Stimulated activated CD4-positive, alpha-beta T cell treated with anti-CD3 and anti-CD28 coated beads, Interleukin-1b, Interleukin-23, amount 100 ng/mL, for 24 hours (primary cell): ENCODE data around the gene EIF1.
A peak's percentile ranks its signal among the peaks of the same experiment; 100 is the strongest.
"Not testable (repeated sequence)": the region's sequence is repeated elsewhere in the genome, so short reads cannot be mapped to it uniquely, and the experiment has no call there.

ENCODE experiments used
- DNase-seq, 4 experiments: peaks; one replicate each; pipeline ENCODE4 v3.0.0-alpha.2; 2020; ENCODE audit warnings: low read depth in 4 of 4, low spot score in 1 of 4

EIF1 gene

DNA sequence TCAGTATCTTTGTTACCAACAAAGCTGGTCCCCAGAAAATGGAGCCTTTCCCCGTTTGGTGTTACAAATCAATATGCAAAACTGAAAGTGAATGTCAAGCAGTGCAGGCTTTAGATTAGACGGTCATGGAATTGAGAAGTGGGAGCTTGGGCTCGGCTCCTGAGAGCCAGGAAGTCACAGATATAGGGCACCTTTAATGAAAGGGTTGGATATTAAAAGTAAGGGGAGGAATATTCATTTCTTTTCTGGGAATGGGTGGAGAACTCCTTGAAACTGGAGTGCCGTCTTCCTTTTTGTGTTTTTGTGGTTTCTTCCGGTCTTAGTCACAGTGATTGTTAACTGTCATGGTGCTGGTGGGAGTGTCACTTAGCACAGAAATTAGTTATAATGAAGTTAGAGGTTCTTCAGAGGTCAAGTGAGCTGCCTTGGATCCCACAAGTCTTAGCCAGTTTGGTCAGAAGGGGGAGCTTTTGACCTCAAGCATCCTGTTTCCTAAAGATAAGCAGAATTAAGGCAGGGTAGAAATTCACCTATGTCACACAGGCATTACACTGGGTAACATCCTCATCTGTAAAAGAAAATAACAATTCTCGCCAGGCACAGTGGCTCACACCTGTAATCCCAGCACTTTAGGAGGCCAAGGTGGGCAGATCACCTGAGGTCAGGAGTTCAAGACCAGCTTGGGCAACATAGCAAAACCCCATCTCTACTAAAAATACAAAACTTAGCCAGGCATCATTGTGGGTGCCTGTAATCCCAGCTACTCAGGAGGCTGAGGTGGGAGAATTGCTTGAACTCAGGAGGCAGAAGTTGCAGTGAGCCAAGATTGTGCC lies 9.6 kb upstream of the EIF1 start:
- DNase-seq: peak in 1 of 4 experiments; percentile 48

DNA sequence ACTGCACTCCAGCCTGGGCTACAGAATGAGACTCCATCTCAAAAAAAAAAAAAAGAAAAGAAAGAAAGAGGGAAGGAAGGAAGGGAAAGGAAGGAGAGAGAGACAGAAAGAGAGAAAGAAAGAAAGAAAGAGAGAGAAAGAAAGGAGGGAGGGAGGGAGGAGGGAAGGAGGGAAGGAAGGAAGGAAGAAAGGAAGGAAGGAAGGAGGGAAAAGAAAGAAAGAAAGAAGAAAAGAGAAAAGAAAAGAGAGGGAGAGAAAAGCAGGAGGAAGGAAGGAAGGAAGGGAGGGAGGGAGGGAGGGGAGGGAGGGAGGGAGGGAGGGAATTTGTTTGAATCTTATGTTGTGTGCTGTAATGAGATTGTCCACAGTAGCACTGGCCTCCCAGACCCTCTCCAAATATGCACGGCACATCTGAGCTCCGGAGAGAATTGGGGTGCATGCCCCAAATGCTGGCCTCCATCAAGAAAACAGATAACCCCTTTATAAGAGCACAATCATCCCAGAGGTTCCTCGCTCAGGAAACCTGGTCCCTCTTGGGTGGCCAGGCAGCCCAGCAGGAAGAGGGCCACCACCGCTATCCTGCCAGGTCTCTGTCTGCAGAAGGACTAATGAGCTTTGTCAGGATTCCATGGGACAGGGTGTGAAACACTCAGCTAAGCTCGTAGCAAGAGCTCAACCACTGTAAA lies 8.8 kb upstream of the EIF1 start:
- no peak for DNase-seq

DNA sequence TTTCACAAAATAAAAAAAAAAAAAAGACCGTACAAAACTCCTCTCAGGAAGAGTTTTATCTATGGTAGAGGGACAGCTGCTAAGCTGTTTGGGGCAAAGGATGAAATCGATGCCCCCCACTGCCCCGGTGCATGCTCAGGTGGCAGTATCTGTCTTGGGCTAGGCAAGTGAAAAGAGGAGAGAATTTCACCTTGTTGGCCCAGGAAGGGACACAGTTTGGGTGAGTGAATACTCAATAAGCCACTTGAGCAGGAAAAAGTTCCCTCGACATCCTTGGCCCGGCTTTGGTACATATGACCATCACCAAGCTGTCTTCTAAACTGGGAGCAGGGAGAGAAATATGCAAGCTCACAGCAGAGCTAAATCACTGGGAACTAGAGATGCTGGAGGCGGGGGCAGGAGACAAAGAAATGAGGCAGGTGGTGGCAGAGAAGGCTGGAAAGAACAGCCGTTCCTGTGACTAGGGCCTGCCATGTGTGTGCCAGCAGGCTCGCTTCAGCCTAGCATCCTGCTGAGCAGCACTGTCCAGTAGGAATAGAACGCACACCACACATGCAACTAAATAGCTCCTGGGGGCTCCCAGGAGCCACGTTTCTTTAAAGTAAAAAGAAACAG lies 8.2 kb upstream of the EIF1 start:
- DNase-seq: no peak

DNA sequence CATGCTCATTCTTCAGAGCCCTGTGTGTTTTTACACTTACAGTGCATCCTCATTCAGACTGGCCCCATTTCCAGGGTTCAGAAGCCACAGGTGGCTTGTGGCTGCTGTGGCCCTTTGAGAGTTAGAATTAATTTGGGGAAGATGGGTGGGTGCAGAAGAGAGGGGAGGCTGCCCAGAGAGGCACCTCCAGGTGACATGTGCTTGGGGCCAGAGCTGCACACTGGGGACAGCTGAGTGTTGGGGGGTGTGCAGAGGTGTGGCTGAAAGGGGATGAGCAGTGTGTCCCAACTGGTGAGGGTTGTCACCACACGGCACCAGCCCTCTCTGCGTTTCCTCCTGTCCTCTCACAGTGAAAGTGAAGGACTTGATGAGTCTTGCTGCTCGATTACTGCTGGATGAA lies 6.9 kb upstream of the EIF1 start:
- no peak for DNase-seq

DNA sequence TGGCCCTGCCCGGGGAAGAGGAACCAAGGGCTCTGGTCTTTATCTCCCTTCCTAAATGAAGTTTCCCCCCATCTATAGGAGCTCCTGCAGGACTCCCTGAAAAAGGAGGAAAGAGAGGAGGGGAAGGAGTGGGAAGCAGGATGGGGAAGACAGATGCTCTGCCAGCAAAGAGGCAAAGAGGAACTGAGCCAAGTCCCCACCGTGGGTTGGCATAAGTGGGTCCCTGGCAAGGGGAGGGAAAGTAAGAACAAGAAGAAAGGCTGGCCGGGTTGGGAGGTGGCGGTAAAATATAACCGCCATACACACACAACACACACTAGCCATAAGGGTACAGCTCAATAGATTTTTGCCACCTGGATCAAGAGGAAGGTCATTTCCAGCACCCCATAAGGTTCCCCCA lies 6.1 kb upstream of the EIF1 start:
- no peak for DNase-seq

DNA sequence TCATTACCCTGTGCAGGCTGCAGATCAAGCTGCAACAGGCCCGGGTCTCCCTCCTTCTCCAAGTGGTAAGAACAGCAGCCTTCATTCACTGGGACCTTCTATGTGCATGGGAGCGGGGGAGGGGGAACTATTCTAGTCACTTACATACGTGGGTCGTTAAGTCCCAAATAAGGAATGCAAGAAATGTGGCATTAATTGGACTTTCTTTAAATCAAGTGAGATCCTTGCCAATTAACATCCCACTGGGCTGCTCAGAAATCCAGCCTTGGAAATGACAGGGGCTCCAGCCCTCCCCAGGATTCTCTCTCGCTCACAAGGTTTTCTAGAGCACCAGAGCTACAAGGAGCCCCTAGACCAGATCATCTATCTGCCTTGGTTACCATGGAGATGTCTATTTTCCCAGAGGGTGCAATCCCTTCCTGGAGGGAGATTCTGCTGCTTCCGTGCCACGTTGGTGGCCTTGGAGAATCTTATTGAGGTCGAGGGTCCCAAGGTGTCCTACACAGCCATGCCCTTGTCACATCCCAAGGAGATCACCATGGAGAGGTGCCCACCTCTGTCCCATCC lies 5.2 kb upstream of the EIF1 start:
- no peak for DNase-seq

DNA sequence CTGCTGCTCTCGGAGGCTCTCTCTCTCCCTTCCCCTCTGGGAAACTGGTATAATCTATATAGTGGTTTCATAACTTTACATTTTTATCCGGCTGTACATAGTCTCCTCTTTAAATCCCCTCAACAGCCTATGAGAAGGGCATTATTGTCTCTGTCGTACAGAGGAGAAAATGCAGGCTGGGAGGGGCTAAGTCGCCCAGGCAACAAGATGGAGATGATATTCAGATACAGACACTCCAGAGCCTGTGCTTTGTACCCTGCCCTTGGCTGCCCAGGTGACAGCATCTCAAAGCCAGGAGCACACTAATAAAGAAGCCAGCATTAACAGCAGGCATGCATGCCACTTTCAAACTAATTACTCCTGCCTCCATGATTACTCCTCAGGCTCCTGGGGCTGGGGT lies 4.7 kb upstream of the EIF1 start:
- no peak for DNase-seq

DNA sequence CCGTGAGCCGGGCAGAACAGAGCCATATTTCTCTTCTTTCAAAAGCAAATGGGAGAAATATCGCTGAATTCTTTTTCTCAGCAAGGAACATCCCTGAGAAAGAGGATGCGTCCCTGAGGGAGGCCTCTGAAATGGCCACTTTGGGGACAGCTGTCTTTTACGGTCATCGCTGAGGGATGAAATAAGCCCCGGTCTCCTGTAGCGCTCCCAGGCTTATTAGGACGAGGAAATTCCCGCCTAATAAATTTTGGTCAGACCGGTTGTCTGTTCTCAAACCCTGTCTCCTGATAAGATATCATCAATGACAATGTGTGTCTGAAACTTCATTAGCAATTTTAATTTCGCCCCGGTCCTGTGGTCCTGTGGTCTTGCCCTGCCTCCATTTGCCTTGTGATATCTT lies 2.9 kb upstream of the EIF1 start:
- not testable (repeated sequence) for DNase-seq

DNA sequence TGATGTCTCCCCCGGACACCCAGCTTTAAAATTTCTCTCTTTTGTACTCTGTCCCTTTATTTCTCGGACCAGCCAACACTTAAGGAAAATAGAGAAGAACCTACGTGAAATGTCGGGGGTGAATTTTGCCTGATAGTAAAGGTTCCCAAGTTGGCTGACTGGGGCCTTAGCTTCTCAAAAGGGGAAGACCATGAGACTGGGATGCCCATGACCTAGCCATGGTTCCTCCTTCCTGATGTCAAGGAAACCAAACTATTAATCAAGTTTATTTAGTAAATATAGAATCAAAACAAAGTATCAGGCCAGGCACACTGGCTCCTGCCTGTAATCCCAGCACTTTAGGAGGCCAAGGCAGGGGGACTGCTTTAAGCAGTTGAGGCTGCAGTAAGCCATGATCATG lies 2.4 kb upstream of the EIF1 start:
- DNase-seq: no peak

DNA sequence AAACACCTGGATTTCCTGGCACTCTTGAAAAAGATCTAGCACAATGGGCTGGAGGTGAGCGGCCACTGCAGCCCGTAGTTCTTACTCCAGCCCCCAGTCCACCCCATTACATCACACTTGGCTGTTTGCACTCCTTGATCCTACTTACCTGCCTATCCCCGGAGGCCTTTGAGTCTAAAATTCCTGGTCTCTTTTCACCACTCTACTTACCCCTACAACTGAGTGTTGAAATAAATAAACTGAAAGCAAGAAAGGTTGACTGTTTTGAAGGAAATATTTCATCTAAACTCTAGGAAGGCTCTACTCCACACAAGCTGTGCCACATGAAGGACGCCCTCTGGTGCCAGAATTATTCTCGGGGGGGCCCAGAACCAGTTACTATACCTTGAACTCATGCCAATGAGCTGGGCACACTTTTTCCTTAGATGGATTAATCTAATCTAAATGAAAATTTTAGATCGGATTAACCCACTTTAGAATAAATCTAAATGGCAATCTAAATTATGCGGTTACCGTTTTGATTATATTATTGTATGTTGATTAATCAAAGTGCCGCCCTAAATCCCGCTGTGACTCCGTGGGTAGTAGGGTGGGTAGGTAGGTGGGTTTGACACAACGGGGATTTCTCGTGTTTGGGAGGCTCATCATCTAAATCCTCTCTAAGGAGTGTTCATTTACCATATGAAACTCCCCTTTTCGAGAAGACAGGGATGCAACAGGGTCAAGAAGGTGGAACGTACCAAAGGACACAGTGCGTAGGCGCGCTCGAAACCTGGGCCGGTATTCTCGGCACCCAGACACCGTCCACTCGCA lies 651 bp upstream of the EIF1 start:
- DNase-seq: no peak

DNA sequence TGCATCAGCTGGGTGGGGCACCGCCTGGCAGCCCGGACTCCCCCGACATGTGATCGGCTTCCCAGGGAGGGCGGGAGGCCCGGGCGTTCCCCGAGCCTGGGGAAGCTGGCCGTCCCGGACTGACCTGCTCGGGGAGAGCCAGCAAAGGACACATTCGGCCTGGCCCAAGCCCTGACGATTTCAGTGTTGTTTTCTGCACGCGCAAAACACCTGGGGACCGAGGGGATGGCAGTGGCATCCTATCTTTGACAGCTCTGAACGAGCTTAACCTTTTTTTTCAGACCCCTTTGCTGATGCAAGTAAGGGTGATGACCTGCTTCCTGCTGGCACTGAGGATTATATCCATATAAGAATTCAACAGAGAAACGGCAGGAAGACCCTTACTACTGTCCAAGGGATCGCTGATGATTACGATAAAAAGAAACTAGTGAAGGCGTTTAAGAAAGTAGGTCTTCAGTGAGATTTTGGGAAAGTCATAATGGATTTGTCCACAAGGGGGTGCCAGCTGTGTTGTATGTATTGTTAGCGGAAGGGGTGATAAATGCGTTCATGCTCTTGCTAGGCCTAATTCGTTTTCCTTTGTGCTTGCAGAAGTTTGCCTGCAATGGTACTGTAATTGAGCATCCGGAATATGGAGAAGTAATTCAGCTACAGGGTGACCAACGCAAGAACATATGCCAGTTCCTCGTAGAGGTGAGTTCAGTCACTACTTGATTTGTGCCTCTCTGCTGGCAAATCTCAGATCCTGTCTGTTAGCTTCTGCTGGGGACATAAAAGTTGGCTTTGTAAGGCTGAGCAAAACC lies 1.0 kb downstream of the EIF1 start:
- peak in 3 of 4 experiments; percentile 39 to 45 (median 39) for DNase-seq

DNA sequence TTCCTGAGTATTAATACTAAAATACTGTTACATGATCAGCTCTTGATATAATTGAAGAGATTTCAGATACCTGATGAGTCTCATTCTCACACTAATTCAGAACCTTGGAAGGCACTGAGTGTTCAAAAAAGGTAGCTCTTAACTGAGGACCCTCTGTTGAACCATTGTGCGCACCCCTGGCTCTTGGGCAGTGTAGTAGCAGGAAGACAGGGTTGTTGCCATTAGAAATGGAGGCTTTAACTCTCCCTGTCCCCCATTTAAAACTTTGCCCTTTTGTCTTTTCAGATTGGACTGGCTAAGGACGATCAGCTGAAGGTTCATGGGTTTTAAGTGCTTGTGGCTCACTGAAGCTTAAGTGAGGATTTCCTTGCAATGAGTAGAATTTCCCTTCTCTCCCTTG lies 1.8 kb downstream of the EIF1 start:
- DNase-seq: no peak

DNA sequence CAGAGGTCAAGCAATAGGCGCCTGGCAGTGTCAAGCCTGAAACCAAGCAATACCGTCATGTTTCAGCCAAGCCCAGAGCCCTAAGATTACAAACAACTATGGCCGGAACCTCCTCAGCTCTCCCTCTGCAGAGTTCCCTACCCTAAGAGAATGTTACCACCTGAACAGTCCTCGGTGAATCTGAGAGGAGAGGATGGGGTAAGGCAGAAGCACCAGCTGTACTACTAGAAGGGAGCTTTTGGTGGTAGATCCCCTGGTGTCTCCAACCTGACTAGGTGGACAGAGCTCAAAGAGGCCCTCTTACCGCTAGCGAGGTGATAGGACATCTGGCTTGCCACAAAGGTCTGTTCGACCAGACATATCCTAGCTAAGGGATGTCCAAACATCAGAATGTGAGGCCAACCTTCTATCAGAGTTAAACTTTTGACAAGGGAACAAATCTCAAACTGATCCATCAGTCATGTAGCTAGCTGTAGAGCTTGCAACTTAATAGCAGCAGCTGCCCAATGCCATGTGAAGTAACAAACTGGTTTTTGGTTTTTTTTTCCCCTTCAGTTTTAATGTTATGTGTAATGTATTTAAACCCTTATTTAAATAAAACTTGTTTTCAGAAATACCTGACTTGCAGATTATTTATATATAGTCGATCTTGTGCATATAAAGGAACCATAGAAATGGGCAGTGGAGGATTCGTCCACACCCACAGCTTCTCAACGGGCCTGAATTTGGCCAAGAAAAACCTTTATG lies 2.5 kb downstream of the EIF1 start:
- DNase-seq: no peak

DNA sequence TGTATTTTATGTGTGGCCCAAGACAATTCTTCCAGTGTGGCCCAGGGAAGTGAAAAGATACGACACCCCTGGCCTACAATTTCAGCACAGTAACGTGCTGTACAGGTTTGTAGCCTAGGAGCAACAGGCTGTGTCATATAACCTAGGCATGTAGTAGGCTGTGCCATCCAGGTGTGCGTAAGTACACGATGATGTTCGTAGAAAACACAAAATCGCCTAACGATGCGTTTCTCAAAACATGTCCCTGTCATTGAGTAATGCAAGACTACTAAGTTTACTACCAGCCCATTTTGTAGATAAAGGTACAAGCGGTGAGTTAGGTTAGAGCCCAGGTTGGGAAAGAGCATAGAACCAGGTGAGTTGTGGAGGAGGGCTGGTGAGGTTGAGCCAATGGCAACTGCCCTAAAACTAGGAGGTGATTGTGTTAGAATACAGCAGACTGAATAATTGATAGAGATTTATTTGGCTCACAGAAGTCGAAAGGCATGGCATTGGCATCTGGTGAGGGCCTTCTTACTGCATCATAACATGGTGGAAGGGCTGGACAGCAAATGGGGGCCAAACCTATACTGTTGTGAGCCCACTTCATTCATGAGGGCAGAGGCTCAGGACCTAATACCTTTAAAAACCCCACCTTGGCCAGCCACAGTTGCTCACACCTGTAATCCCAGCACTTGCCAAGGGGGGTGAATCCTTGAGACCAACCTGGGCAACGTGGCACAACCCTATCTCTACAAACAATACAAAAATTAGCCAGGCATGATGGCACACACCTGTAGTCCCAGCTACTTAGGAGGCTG lies 4.2 kb downstream of the EIF1 start:
- DNase-seq: no peak

DNA sequence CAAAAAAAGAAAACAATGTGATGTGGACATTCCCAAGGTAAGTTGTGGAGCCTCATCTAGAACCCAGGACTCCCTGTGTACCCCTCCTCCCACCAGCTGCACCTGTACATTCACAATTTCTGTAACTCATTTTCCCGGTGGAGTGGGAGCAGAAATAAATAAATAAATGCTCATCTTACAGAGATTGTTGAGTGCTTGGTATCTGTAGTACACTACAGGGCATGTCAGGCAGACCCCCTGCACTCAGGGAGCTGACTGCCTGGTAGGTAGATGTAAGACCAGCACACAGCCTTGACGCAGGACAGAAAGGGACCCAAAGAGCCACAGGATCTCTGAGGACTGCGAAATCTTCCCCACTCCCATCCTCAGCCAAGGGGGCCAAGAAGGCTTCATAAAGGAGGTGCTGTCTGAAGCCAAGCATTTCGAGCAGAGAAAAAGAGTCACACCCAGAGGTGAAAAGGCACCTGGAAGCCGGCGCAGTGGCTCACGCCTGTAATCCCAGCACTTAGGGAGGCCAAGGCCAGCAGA lies 6.5 kb downstream of the EIF1 start:
- no peak for DNase-seq

DNA sequence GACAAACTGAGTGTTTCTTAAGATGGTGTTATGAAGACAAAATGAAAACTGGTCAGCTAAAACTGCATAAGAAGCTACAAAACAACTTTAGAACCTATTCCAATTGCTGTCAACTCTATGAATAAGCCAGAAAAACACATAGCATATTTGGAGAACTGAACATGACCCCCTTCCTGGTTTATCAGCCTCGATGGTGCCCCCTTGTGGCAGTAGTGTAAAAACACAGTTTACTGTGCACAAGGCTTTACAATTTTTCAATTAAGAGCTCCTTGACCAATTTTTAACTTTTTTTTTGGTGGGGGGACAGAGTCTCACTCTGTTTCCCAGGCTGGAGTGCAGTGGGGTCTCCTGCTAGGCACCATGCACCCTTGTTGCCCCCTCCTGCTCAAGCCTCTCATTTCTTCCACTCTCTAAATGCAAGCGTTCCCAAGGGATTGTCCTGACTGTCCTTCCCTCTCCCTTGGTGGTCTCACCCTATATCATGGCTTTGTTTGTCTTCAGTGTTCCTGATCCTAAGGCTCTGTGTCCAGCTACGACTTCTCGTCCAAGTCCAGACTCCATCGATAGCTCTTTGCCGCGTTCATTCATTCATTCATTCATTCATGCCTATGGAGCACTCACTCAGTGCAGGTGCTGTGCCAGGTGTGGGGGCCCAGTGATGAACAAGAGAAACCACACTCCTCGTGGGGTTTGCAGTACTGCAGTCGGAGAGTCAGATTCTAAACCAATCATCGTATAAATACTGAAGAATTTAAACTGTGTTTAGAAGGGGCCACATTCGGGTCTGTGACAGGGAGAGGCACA lies 7.5 kb downstream of the EIF1 start:
- DNase-seq: peak; percentile 56 to 74 (median 66)

DNA sequence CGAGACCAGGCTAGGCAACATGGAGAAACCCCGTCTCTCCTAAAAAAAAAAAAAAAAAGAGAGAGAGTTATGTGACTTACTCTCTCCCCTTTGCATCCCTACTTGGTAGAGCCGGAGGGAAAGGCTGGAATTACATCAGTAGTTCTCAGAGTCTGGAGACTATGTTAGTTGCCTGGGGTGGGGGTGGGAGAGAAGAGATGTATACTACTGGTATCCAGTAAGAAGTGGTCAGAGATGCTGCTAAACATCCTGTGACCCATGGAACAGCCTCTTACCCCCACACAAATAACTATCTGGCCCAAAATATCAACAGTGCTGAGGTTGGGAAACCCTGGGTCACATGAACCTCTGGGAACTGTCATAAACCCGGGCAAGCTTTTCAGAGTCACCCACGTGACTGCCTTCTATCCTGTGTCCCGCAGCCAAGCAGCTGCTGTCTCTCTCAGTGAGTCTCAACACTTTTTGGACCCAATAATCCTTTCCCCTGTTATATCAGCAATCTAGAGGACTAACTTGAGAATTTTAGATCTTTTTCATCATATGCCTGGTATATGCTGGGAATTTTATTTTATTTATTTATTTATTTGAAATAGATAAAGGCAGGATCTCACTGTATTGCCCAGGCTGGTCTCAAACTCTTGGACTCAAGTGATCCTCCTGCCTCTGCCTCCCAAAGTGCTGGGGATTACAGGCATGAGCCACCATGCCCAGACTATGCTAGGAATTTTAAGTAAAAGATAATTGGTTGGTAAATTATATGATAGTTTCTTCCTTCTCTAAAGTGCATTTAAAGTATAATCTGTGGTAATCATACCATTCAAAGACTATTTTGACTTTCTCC lies 8.7 kb downstream of the EIF1 start:
- no peak for DNase-seq
